Activated CD8-positive, alpha-beta memory T cell treated with anti-CD3 and anti-CD28 coated beads for 24 hours (primary cell): ENCODE data around the gene NAA10.

ENCODE experiments used
- DNase-seq: peaks from one replicate; pipeline ENCODE4 v3.0.0-alpha.2; 2020

The NAA10 gene

GRCh38 chrX:153966841-153967535 lies 32.2 kb upstream of the NAA10 start:
- DNase-seq = no peak

GRCh38 chrX:153966283-153966688 lies 31.4 kb upstream of the NAA10 start:
- no peak for DNase-seq

GRCh38 chrX:153965406-153965805 lies 30.6 kb upstream of the NAA10 start:
- DNase-seq = no peak

- DNase-seq = no peak
These were observed 29.3 kb upstream of the NAA10 start for GRCh38 chrX:153964105-153964504.

- no peak for DNase-seq
These were observed 28.7 kb upstream of the NAA10 start for GRCh38 chrX:153963546-153963945.

GRCh38 chrX:153961292-153961691 lies 26.5 kb upstream of the NAA10 start:
- DNase-seq = no peak

- no peak for DNase-seq
These were observed 25.9 kb upstream of the NAA10 start for GRCh38 chrX:153960786-153961185.

- DNase-seq = no peak
These were observed 25.2 kb upstream of the NAA10 start for GRCh38 chrX:153960077-153960476.

- DNase-seq = no peak
These were observed 24.8 kb upstream of the NAA10 start for GRCh38 chrX:153959649-153960048.

- DNase-seq = no peak
These were observed 23.8 kb upstream of the NAA10 start for GRCh38 chrX:153958605-153959004.

- no peak for DNase-seq
These were observed 22.4 kb upstream of the NAA10 start for GRCh38 chrX:153957224-153957623.

- no peak for DNase-seq
These were observed 21.4 kb upstream of the NAA10 start for GRCh38 chrX:153956044-153956907.

GRCh38 chrX:153955228-153955732 lies 20.4 kb upstream of the NAA10 start:
- DNase-seq = no peak

GRCh38 chrX:153954558-153955227 lies 19.9 kb upstream of the NAA10 start:
- DNase-seq = no peak

- no peak for DNase-seq
These were observed 19.2 kb upstream of the NAA10 start for GRCh38 chrX:153953892-153954557.

GRCh38 chrX:153953342-153953830 lies 18.5 kb upstream of the NAA10 start:
- peak; percentile 96 for DNase-seq

GRCh38 chrX:153952373-153953026 lies 17.7 kb upstream of the NAA10 start:
- no peak for DNase-seq

GRCh38 chrX:153951683-153952372 lies 17.0 kb upstream of the NAA10 start:
- DNase-seq = no peak

- no peak for DNase-seq
These were observed 15.3 kb upstream of the NAA10 start for GRCh38 chrX:153950127-153950526.

- DNase-seq = no peak
These were observed 14.3 kb upstream of the NAA10 start for GRCh38 chrX:153948847-153949805.
